ENCODE data around the gene NTSR1.

Gene NTSR1

GRCh38 chr20:62760471-62760855, 51.8 kb downstream of the NTSR1 start:
- Histone ChIP-seq H3K27me3 (replicated peaks) (peaks cover 3% of the 10 kb centered on the region), H3K36me3 (replicated peaks) (no peaks in the 10 kb centered on the region), H3K27ac (no peak overlapping the region), H3K4me3 (ENCODE audit: low read depth, low read length) (no peak overlapping the region)
- in situ Hi-C loops (cut with HindIII; ENCODE audit: low pct_ligation_motif_present, low sequenced_read_pairs) = no loop called here
- no peak for DNase-seq
- TF ChIP-seq CTCF (IDR thresholded peaks at IDR 0.05; ENCODE audit: low read depth, low read length, missing control alignments) = no peak

- H3K4me3 ChIP-seq (ENCODE audit: low read depth, low read length) = no peak overlapping the region
- in situ Hi-C loops (cut with HindIII; ENCODE audit: low pct_ligation_motif_present, low sequenced_read_pairs) = no loop called here
- no peaks in the 10 kb centered on the region for H3K36me3 ChIP-seq (replicated peaks)
- DNase-seq = no peak
- no peak overlapping the region for H3K27ac ChIP-seq
- no peak for TF ChIP-seq CTCF (IDR thresholded peaks at IDR 0.05; ENCODE audit: low read depth, low read length, missing control alignments)
- peaks cover 9% of the 10 kb centered on the region for H3K27me3 ChIP-seq (replicated peaks)
Measured at GRCh38 chr20:62760856-62761758, 52.5 kb downstream of the NTSR1 start.

- no peak for TF ChIP-seq CTCF (IDR thresholded peaks at IDR 0.05; ENCODE audit: low read depth, low read length, missing control alignments)
- Histone ChIP-seq H3K27me3 (replicated peaks) (peaks cover 14% of the 10 kb centered on the region), H3K36me3 (replicated peaks) (no peaks in the 10 kb centered on the region), H3K4me3 (ENCODE audit: low read depth, low read length) (no peak overlapping the region), H3K27ac (no peak overlapping the region)
- no peak for DNase-seq
- in situ Hi-C loops (cut with HindIII; ENCODE audit: low pct_ligation_motif_present, low sequenced_read_pairs) = no loop called here
Measured at GRCh38 chr20:62761759-62762131, 53.1 kb downstream of the NTSR1 start.

- no peak overlapping the region for H3K4me3 ChIP-seq (ENCODE audit: low read depth, low read length)
- in situ Hi-C loops (cut with HindIII; ENCODE audit: low pct_ligation_motif_present, low sequenced_read_pairs) = no loop called here
- peaks cover 18% of the 10 kb centered on the region for H3K27me3 ChIP-seq (replicated peaks)
- DNase-seq = no peak
- no peak for TF ChIP-seq CTCF (IDR thresholded peaks at IDR 0.05; ENCODE audit: low read depth, low read length, missing control alignments)
- H3K36me3 ChIP-seq (replicated peaks) = no peaks in the 10 kb centered on the region
- H3K27ac ChIP-seq = no peak overlapping the region
Measured at GRCh38 chr20:62762376-62762775, 53.7 kb downstream of the NTSR1 start.

GRCh38 chr20:62762801-62763368, 54.2 kb downstream of the NTSR1 start:
- in situ Hi-C loops (cut with HindIII; ENCODE audit: low pct_ligation_motif_present, low sequenced_read_pairs) = no loop called here
- DNase-seq = no peak
- no peak for TF ChIP-seq CTCF (IDR thresholded peaks at IDR 0.05; ENCODE audit: low read depth, low read length, missing control alignments)
- Histone ChIP-seq H3K27ac (no peak overlapping the region), H3K27me3 (replicated peaks) (peaks cover 18% of the 10 kb centered on the region), H3K36me3 (replicated peaks) (no peaks in the 10 kb centered on the region), H3K4me3 (ENCODE audit: low read depth, low read length) (no peak overlapping the region)
